Upper lobe of left lung (tissue), 6 donors: ENCODE results near the gene RAB43. TPM values are rescaled to one million over a fixed set of nuclear protein-coding genes. Genes with fewer than 3 reads are reported as not detected.

ENCODE experiments used
- ATAC-seq, 2 donors: fragments of 200-7000 bp; cut with Tn5 transposase; one replicate each; pipeline ENCODE4 v1.9.1; 2022; ENCODE audit warnings: mild to moderate bottlenecking in 2 of 2, moderate library complexity in 2 of 2; ENCODE audit not compliant: low FRiP score in 2 of 2
- DNase-seq, 2 donors: peaks; one replicate each; pipeline ENCODE4 v3.0.0-alpha.2; 2019 to 2020
- H3K27ac ChIP-seq, 4 donors: fragments of 200-600 bp; sonication (generic); one replicate each; pipeline ENCODE4 v1.5.1; 2016 to 2019
- H3K27me3 ChIP-seq, 4 donors: fragments of 200-600 bp; sonication (generic); one replicate each; pipeline ENCODE4 v1.5.1; 2017 to 2019
- H3K36me3 ChIP-seq, 4 donors: fragments of 200-600 bp; sonication (generic); one replicate each; pipeline ENCODE4 v1.5.1; 2016 to 2019
- H3K4me1 ChIP-seq, 4 donors: fragments of 200-600 bp; sonication (generic); one replicate each; pipeline ENCODE4 v1.5.1; 2018 to 2019
- H3K4me3 ChIP-seq, 4 donors: fragments of 200-600 bp; sonication (generic); one replicate each; pipeline ENCODE4 v1.5.1; 2017 to 2019; ENCODE audit warnings: mild to moderate bottlenecking in 2 of 4, moderate library complexity in 1 of 4
- H3K9me3 ChIP-seq, 4 donors: fragments of 200-600 bp; sonication (generic); one replicate each; pipeline ENCODE4 v1.5.1; 2018 to 2019
- CTCF ChIP-seq, 6 experiments: fragments of 450-650 bp in 4 of 6; fragments of 200-600 bp in 2 of 6; sonication (generic) in 2 of 6; IDR thresholded peaks; one replicate each; pipeline ENCODE4 v1.5.1; 2016 to 2019; ENCODE audit warnings: antibody characterized with exemption in 6 of 6
- EP300 ChIP-seq, 4 donors: sonication (generic); formaldehyde crosslinking; IDR thresholded peaks; one replicate each; pipeline ENCODE4 v1.5.1; 2017; ENCODE audit warnings: antibody characterized with exemption in 4 of 4, control low read depth in 2 of 4
- POLR2A ChIP-seq, 4 donors: fragments of 450-650 bp; IDR thresholded peaks; one replicate each; pipeline ENCODE4 v1.5.1; 2016 to 2017; ENCODE audit warnings: antibody characterized with exemption in 4 of 4, mild to moderate bottlenecking in 2 of 4
- POLR2AphosphoS5 ChIP-seq, 2 donors: sonication (generic); formaldehyde crosslinking; IDR thresholded peaks; one replicate each; pipeline ENCODE4 v1.5.1; 2017; ENCODE audit warnings: antibody characterized with exemption in 2 of 2
- WGBS, 2 donors: methylation state at CpG; one replicate each; pipeline ENCODE4 v1.1.5; 2017 to 2018; 5-methylcytosine and 5-hydroxymethylcytosine counted together
- total RNA-seq, 6 donors: library from RNA; depleted of rRNA in 4 of 6; stranded (reverse); fragments of >200 nt in 4 of 6; gene quantifications; one replicate each; pipeline versions ENCODE4 v1.1.0 to v1.2.1, GENCODE V29; 2016 to 2021
- donor health status: DM: no; HTN: no; CAD: no; lungs with moderate emphysema.
- donor health status: DM: no; HTN: yes; CAD: no; lungs with severe emphysema.

The RAB43 gene
- total RNA-seq, 6 donors from 2014 or later: 19.0 to 54.2 (median 34.0) TPM

- TF ChIP-seq EP300 (IDR thresholded peaks at IDR 0.05): no peak
- no peak for TF ChIP-seq POLR2AphosphoS5 (IDR thresholded peaks at IDR 0.05)
- H3K36me3 ChIP-seq: no peaks in the 10 kb centered on the region
- no peaks in the 10 kb centered on the region for H3K9me3 ChIP-seq
- WGBS, 2 donors: 82 to 98% methylated on average over 7 to 13 of the region's 15 CpGs
- no peak overlapping the region for H3K4me3 ChIP-seq
- peaks cover 0 to 11% (median 6%) of the 10 kb centered on the region in 4 donors for H3K4me1 ChIP-seq
- ATAC-seq (no peak), DNase-seq (peak in 1 of 2 donors; percentile 24)
- H3K27ac ChIP-seq: no peak overlapping the region
- no peaks in the 10 kb centered on the region for H3K27me3 ChIP-seq
These were observed 57.6 kb downstream of the RAB43 start for GRCh38 chr3:129063841-129064482.

- 80 to 92% methylated on average over 10 of the region's 10 CpGs for WGBS, 2 donors
- TF ChIP-seq EP300 (IDR thresholded peaks at IDR 0.05): no peak
- TF ChIP-seq POLR2AphosphoS5 (IDR thresholded peaks at IDR 0.05): no peak
- TF ChIP-seq CTCF (IDR thresholded peaks at IDR 0.05): no peak
- TF ChIP-seq POLR2A (IDR thresholded peaks at IDR 0.05): no peak
- H3K4me3 ChIP-seq: no peak overlapping the region
- DNase-seq (peak in 1 of 2 donors; percentile 13), ATAC-seq (no peak)
- H3K36me3 ChIP-seq: no peaks in the 10 kb centered on the region
- no peak overlapping the region for H3K27ac ChIP-seq
- H3K27me3 ChIP-seq: no peaks in the 10 kb centered on the region
- H3K4me1 ChIP-seq: peaks cover 2 to 10% (median 6%) of the 10 kb centered on the region in 4 donors
- no peaks in the 10 kb centered on the region for H3K9me3 ChIP-seq
These were observed 58.4 kb downstream of the RAB43 start for GRCh38 chr3:129063091-129063640.

- WGBS, 2 donors: 83 to 94% methylated on average over 10 to 32 of the region's 32 CpGs
- Histone ChIP-seq H3K9me3 (no peaks in the 10 kb centered on the region), H3K27ac (no peak overlapping the region), H3K36me3 (no peaks in the 10 kb centered on the region), H3K4me1 (peaks cover 3 to 10% (median 6%) of the 10 kb centered on the region in 4 donors), H3K4me3 (no peak overlapping the region), H3K27me3 (no peaks in the 10 kb centered on the region)
- TF ChIP-seq POLR2A (IDR thresholded peaks at IDR 0.05) (no peak), CTCF (IDR thresholded peaks at IDR 0.05) (no peak), EP300 (IDR thresholded peaks at IDR 0.05) (no peak), POLR2AphosphoS5 (IDR thresholded peaks at IDR 0.05) (no peak)
- no peak for ATAC-seq
- DNase-seq: peak in 1 of 2 donors; percentile 76
These were observed 59.4 kb downstream of the RAB43 start for GRCh38 chr3:129061888-129062834.

GRCh38 chr3:129061023-129061887 lies 60.3 kb downstream of the RAB43 start:
- H3K4me3 ChIP-seq: no peak overlapping the region
- 85 to 95% methylated on average over 9 to 19 of the region's 19 CpGs for WGBS, 2 donors
- peak in 1 of 2 donors; percentile 12 for ATAC-seq
- peak in 1 of 2 donors; percentile 74 for DNase-seq
- TF ChIP-seq POLR2AphosphoS5 (IDR thresholded peaks at IDR 0.05) (no peak), CTCF (IDR thresholded peaks at IDR 0.05) (no peak), EP300 (IDR thresholded peaks at IDR 0.05) (no peak), POLR2A (IDR thresholded peaks at IDR 0.05) (no peak)
- H3K27me3 ChIP-seq: no peaks in the 10 kb centered on the region
- peak overlapping the region in 1 of 4 donors; percentile 43 for H3K27ac ChIP-seq
- no peaks in the 10 kb centered on the region for H3K36me3 ChIP-seq
- H3K4me1 ChIP-seq: peaks cover 3 to 10% (median 6%) of the 10 kb centered on the region in 4 donors
- H3K9me3 ChIP-seq: no peaks in the 10 kb centered on the region
